HEK293 (cell line): Measurements from ENCODE around the gene JUP.

Experiments
- CTCF ChIA-PET: fragments of 350-600 bp; formaldehyde crosslinking; extraction: SDS; loops from one replicate; lab custom pipeline; 2021; ENCODE audit warnings: antibody characterized with exemption; lab: Yijun Ruan, JAX
- POLR2A ChIA-PET: fragments of 300-600 bp; formaldehyde crosslinking; extraction: SDS; loops from one replicate; lab custom pipeline; 2020; ENCODE audit warnings: antibody characterized with exemption, inconsistent platforms; lab: Yijun Ruan, JAX
- H3K27ac ChIP-seq: fragments of 200-500 bp; sonication (Bioruptor generic); 2 replicates; pipeline ENCODE4 v1.5.1; 2014; ENCODE audit warnings: low read depth, low read length, control low read depth, inconsistent platforms; ENCODE audit errors: extremely low read depth
- H3K36me3 ChIP-seq, 2 experiments: fragments of 200-500 bp in 1 of 2; sonication (Bioruptor generic) in 1 of 2; 1 replicate in 1 of 2; 2 replicates in 1 of 2; pipeline ENCODE4 v1.5.1; 2014 to 2017; ENCODE audit warnings: inconsistent platforms in 2 of 2, low read length in 2 of 2; ENCODE audit not compliant: control insufficient read depth in 2 of 2, insufficient read depth in 1 of 2
- H3K4me1 ChIP-seq: fragments of 200-500 bp; sonication (Bioruptor generic); 2 replicates; pipeline ENCODE4 v1.5.1; 2014; ENCODE audit warnings: mild to moderate bottlenecking, low read length, inconsistent platforms; ENCODE audit not compliant: control insufficient read depth, insufficient read depth
- H3K4me3 ChIP-seq: 2 replicates; pipeline ENCODE4 v1.5.1; 2011; ENCODE audit warnings: low read depth, mild to moderate bottlenecking, control low read depth, low read length, moderate library complexity
- H3K9me3 ChIP-seq: fragments of 200-500 bp; sonication (Bioruptor generic); 2 replicates; pipeline ENCODE4 v1.5.1; 2014; ENCODE audit warnings: low read depth, low read length, inconsistent platforms; ENCODE audit not compliant: control insufficient read depth, insufficient read depth
- HOXA7 ChIP-seq: sonication (generic); formaldehyde crosslinking; IDR thresholded peaks from 2 replicates; pipeline ENCODE4 v1.8.1; 2022; ENCODE audit warnings: missing genetic modification reagents, borderline replicate concordance
- HOXC10 ChIP-seq: sonication (generic); formaldehyde crosslinking; IDR thresholded peaks from 2 replicates; pipeline ENCODE4 v1.8.1; 2023; ENCODE audit warnings: mild to moderate bottlenecking, missing genetic modification reagents
- KLF10 ChIP-seq: fragments of 450-650 bp; IDR thresholded peaks from 2 replicates; pipeline ENCODE4 v1.5.1; 2018; ENCODE audit warnings: missing biosample characterization, mild to moderate bottlenecking, missing genetic modification characterization
- KLF8 ChIP-seq: fragments of 450-650 bp; formaldehyde crosslinking; IDR thresholded peaks from 2 replicates; pipeline ENCODE4 v1.5.1; 2016; ENCODE audit warnings: missing biosample characterization, missing genetic modification characterization
- OVOL3 ChIP-seq: fragments of 450-650 bp; formaldehyde crosslinking; IDR thresholded peaks from 2 replicates; pipeline ENCODE4 v1.5.1; 2016; ENCODE audit warnings: missing biosample characterization, missing genetic modification characterization
- PRDM1 ChIP-seq: fragments of 450-650 bp; formaldehyde crosslinking; IDR thresholded peaks from 2 replicates; pipeline ENCODE4; 2016; ENCODE audit warnings: missing biosample characterization, missing genetic modification characterization
- ZBTB48 ChIP-seq: fragments of 450-650 bp; formaldehyde crosslinking; IDR thresholded peaks from 2 replicates; pipeline ENCODE4 v1.5.1; 2016; ENCODE audit warnings: missing biosample characterization, missing genetic modification characterization
- ZBTB6 ChIP-seq: fragments of 450-650 bp; formaldehyde crosslinking; IDR thresholded peaks from 2 replicates; pipeline ENCODE4 v1.5.1; 2017; ENCODE audit warnings: missing biosample characterization, missing genetic modification characterization
- ZFHX2 ChIP-seq: fragments of 450-650 bp; formaldehyde crosslinking; conservative IDR thresholded peaks from 2 replicates; pipeline ENCODE4 v1.5.1; 2016; ENCODE audit warnings: missing biosample characterization, missing genetic modification characterization
- ZIC2 ChIP-seq: fragments of 450-650 bp; formaldehyde crosslinking; IDR thresholded peaks from 2 replicates; pipeline ENCODE4 v1.5.1; 2016; ENCODE audit warnings: missing biosample characterization, missing genetic modification characterization
- ZNF214 ChIP-seq: fragments of 450-650 bp; formaldehyde crosslinking; IDR thresholded peaks from 2 replicates; pipeline ENCODE4 v1.5.1; 2017; ENCODE audit warnings: missing biosample characterization, mild to moderate bottlenecking, missing genetic modification characterization, borderline replicate concordance
- ZNF23 ChIP-seq: fragments of 450-650 bp; formaldehyde crosslinking; IDR thresholded peaks from 2 replicates; pipeline ENCODE4 v1.5.1; 2016; ENCODE audit warnings: missing biosample characterization, missing genetic modification characterization, borderline replicate concordance
- ZNF26 ChIP-seq: fragments of 450-650 bp; formaldehyde crosslinking; IDR thresholded peaks from 2 replicates; pipeline ENCODE4 v1.5.1; 2016; ENCODE audit warnings: missing biosample characterization, missing genetic modification characterization
- ZNF266 ChIP-seq: fragments of 450-650 bp; formaldehyde crosslinking; IDR thresholded peaks from 2 replicates; pipeline ENCODE4 v1.5.1; 2016; ENCODE audit warnings: missing biosample characterization, missing genetic modification characterization, low read depth
- ZNF354C ChIP-seq: fragments of 450-650 bp; formaldehyde crosslinking; IDR thresholded peaks from 2 replicates; pipeline ENCODE4 v1.5.1; 2016; ENCODE audit warnings: missing biosample characterization, missing genetic modification characterization, low read depth, borderline replicate concordance
- ZNF366 ChIP-seq: fragments of 450-650 bp; formaldehyde crosslinking; conservative IDR thresholded peaks from 2 replicates; pipeline ENCODE4 v1.5.1; 2016; ENCODE audit warnings: missing biosample characterization, missing genetic modification characterization
- ZNF416 ChIP-seq: fragments of 450-650 bp; formaldehyde crosslinking; IDR thresholded peaks from 2 replicates; pipeline ENCODE4 v1.5.1; 2016; ENCODE audit warnings: missing biosample characterization, missing genetic modification characterization
- ZNF510 ChIP-seq: fragments of 450-650 bp; formaldehyde crosslinking; IDR thresholded peaks from 2 replicates; pipeline ENCODE4 v1.5.1; 2018; ENCODE audit warnings: mild to moderate bottlenecking, missing genetic modification characterization, missing biosample characterization; ENCODE audit not compliant: insufficient replicate concordance
- ZNF571 ChIP-seq: fragments of 450-650 bp; formaldehyde crosslinking; IDR thresholded peaks from 2 replicates; pipeline ENCODE4 v1.5.0; 2017; ENCODE audit warnings: missing biosample characterization, missing genetic modification characterization
- ZNF580 ChIP-seq: fragments of 450-650 bp; formaldehyde crosslinking; IDR thresholded peaks from 2 replicates; pipeline ENCODE4 v1.5.1; 2016; ENCODE audit warnings: missing biosample characterization, missing genetic modification characterization
- ZNF585B ChIP-seq: fragments of 450-650 bp; formaldehyde crosslinking; IDR thresholded peaks from 2 replicates; pipeline ENCODE4 v1.5.1; 2016; ENCODE audit warnings: missing biosample characterization, missing genetic modification characterization
- ZNF596 ChIP-seq: fragments of 450-650 bp; IDR thresholded peaks from 2 replicates; pipeline ENCODE4 v1.5.0; 2018; ENCODE audit warnings: missing biosample characterization, mild to moderate bottlenecking, missing genetic modification characterization, moderate library complexity
- ZNF639 ChIP-seq: fragments of 450-650 bp; formaldehyde crosslinking; IDR thresholded peaks from 2 replicates; pipeline ENCODE4 v1.5.1; 2016; ENCODE audit warnings: missing biosample characterization, missing genetic modification characterization
- ZSCAN23 ChIP-seq: fragments of 450-650 bp; formaldehyde crosslinking; IDR thresholded peaks from 2 replicates; pipeline ENCODE4 v1.5.1; 2016; ENCODE audit warnings: missing biosample characterization, missing genetic modification characterization

Gene JUP

GRCh38 chr17:41767324-41768042 is 19.0 kb downstream of the JUP start:
- no peaks in the 10 kb centered on the region for H3K9me3 ChIP-seq
- TF ChIP-seq ZNF26 (tag by site-specific recombination) (no peak), ZNF596 (tag by site-specific recombination) (no peak)
- H3K36me3 ChIP-seq: peaks cover 36 to 96% of the 10 kb centered on the region in 2 experiments
- ChIA-PET POLR2A (interaction anchor here (2.0 kb wide), 1 partner anchor 19 kb away, joined by 7 read pairs; the partner anchor contains the start of gene JUP), CTCF (interaction anchor here (0.6 to 1.0 kb wide), 2 partner anchors 11 to 419 kb away, joined by 3 read pairs; no protein-coding TSS in a partner anchor)
- no peaks in the 10 kb centered on the region for H3K4me1 ChIP-seq
- no peak overlapping the region for H3K27ac ChIP-seq
- no peak overlapping the region for H3K4me3 ChIP-seq

- Histone ChIP-seq H3K9me3 (no peaks in the 10 kb centered on the region), H3K4me1 (no peaks in the 10 kb centered on the region), H3K4me3 (no peak overlapping the region), H3K27ac (no peak overlapping the region), H3K36me3 (peaks cover 45 to 96% of the 10 kb centered on the region in 2 experiments)
- ChIA-PET POLR2A (no interaction called here), CTCF (interaction anchor here (0.6 to 1.0 kb wide), 3 partner anchors 20 to 35 kb away, joined by 3 to 4 read pairs (median 4); partner anchors contain the start of gene JUP)
- TF ChIP-seq ZNF366: peak; percentile 38
- TF ChIP-seq HOXC10 (CRISPR knock-in tag): no peak
- peak; percentile 99 for TF ChIP-seq PRDM1 (tag by site-specific recombination)
Observed at GRCh38 chr17:41766135-41766534, 20.4 kb downstream of the JUP start.

GRCh38 chr17:41763327-41763726 is 23.2 kb downstream of the JUP start:
- Histone ChIP-seq H3K36me3 (peaks cover 46 to 94% of the 10 kb centered on the region in 2 experiments), H3K9me3 (no peaks in the 10 kb centered on the region), H3K27ac (no peak overlapping the region), H3K4me1 (no peaks in the 10 kb centered on the region), H3K4me3 (no peak overlapping the region)
- CTCF ChIA-PET: no interaction called here
- POLR2A ChIA-PET: interaction anchor here (0.5 to 2.3 kb wide), 2 partner anchors 23 to 170 kb away, joined by 6 to 13 read pairs; partner anchors contain the start of gene JUP
- TF ChIP-seq ZNF416 (tag by site-specific recombination) (no peak), KLF8 (tag by site-specific recombination) (no peak), ZFHX2 (tag by site-specific recombination) (no peak), ZNF585B (tag by site-specific recombination) (no peak), OVOL3 (no peak), ZNF23 (tag by site-specific recombination) (no peak), ZBTB48 (tag by site-specific recombination) (no peak), ZNF571 (tag by site-specific recombination) (no peak)

GRCh38 chr17:41762841-41763240 is 23.7 kb downstream of the JUP start:
- POLR2A ChIA-PET: interaction anchor here (2.3 kb wide), 1 partner anchor 24 kb away, joined by 13 read pairs; the partner anchor contains the start of gene JUP
- H3K36me3 ChIP-seq: peaks cover 45 to 94% of the 10 kb centered on the region in 2 experiments
- TF ChIP-seq ZNF214 (tag by site-specific recombination) (no peak), ZBTB6 (tag by site-specific recombination) (no peak), HOXA7 (no peak), ZIC2 (tag by site-specific recombination) (no peak), KLF10 (tag by site-specific recombination) (no peak), ZNF580 (tag by site-specific recombination) (no peak), ZSCAN23 (no peak), ZNF266 (tag by site-specific recombination) (no peak), ZNF354C (no peak), ZNF510 (tag by site-specific recombination) (no peak), ZNF639 (no peak), ZNF416 (tag by site-specific recombination) (no peak)

More at GRCh38 chr17:41762841-41763240, 23.7 kb downstream of the JUP start:
- CTCF ChIA-PET: no interaction called here
- H3K9me3 ChIP-seq: no peaks in the 10 kb centered on the region
- H3K27ac ChIP-seq: no peak overlapping the region
- no peaks in the 10 kb centered on the region for H3K4me1 ChIP-seq
- H3K4me3 ChIP-seq: no peak overlapping the region
